Uterus (tissue), 2 donors: ENCODE measurements around the gene MTURN.

ENCODE experiments used
- CTCF ChIP-seq, 4 experiments: fragments of 200-600 bp in 2 of 4; fragments of 450-650 bp in 2 of 4; sonication (generic) in 2 of 4; IDR thresholded peaks; one replicate each; pipeline ENCODE4 v1.5.1; 2016 to 2019; ENCODE audit warnings: antibody characterized with exemption in 4 of 4, mild to moderate bottlenecking in 2 of 4, moderate library complexity in 1 of 4
- POLR2A ChIP-seq, 2 donors: fragments of 450-650 bp; IDR thresholded peaks; one replicate each; pipeline ENCODE4 v1.6.1; 2016; ENCODE audit warnings: antibody characterized with exemption in 2 of 2, mild to moderate bottlenecking in 1 of 2, moderate library complexity in 1 of 2

GRCh38 chr7:30176463-30177109 lies 41.8 kb downstream of the MTURN start:
- TF ChIP-seq CTCF (IDR thresholded peaks at IDR 0.05) (no peak), POLR2A (IDR thresholded peaks at IDR 0.05) (no peak)
